Heart left ventricle (tissue), 16 donors: ENCODE results near the gene EVA1A. TPM values are rescaled to one million over a fixed set of nuclear protein-coding genes. Genes with fewer than 3 reads are reported as not detected.

Experiments
- ATAC-seq, 4 donors: fragments of 200-7000 bp; cut with Tn5 transposase; one replicate each; pipeline ENCODE4 v1.9.1; 2020 to 2022; ENCODE audit warnings: moderate library complexity in 4 of 4, mild to moderate bottlenecking in 3 of 4, moderate number of reproducible peaks in 1 of 4
- DNase-seq, 5 donors: peaks; one replicate each; pipeline ENCODE4 v3.0.0-alpha.2; 2020
- H3K27ac ChIP-seq, 12 donors: fragments of 200-600 bp; sonication (generic) in 4 of 12; one replicate each; pipeline versions ENCODE4 v1.5.0 to v1.8.0; 2016 to 2022; ENCODE audit warnings: mild to moderate bottlenecking in 2 of 12
- H3K27me3 ChIP-seq, 9 donors: fragments of 200-600 bp; sonication (generic) in 2 of 9; one replicate each; pipeline versions ENCODE4 v1.5.1 to v1.8.0; 2016 to 2022; ENCODE audit warnings: mild to moderate bottlenecking in 3 of 9
- H3K36me3 ChIP-seq, 9 donors: fragments of 200-600 bp; sonication (generic) in 2 of 9; one replicate each; pipeline versions ENCODE4 v1.5.0 to v1.8.0; 2018 to 2022; ENCODE audit warnings: mild to moderate bottlenecking in 2 of 9
- H3K4me1 ChIP-seq, 12 donors: fragments of 200-600 bp; sonication (generic) in 4 of 12; one replicate each; pipeline versions ENCODE4 v1.5.0 to v1.8.0; 2016 to 2022; ENCODE audit warnings: mild to moderate bottlenecking in 3 of 12
- H3K4me3 ChIP-seq, 12 donors: fragments of 200-600 bp; sonication (generic) in 4 of 12; one replicate each; pipeline versions ENCODE4 v1.5.0 to v1.8.0; 2017 to 2022; ENCODE audit warnings: mild to moderate bottlenecking in 9 of 12, moderate library complexity in 4 of 12
- H3K9me3 ChIP-seq, 12 donors: fragments of 200-600 bp; sonication (generic) in 4 of 12; one replicate each; pipeline versions ENCODE4 v1.5.0 to v1.8.0; 2016 to 2022; ENCODE audit warnings: mild to moderate bottlenecking in 1 of 12
- CTCF ChIP-seq, 12 donors: fragments of 200-600 bp; sonication (generic) in 4 of 12; IDR thresholded peaks; one replicate each; pipeline versions ENCODE4 v1.5.0 to v1.8.0; 2018 to 2022; ENCODE audit warnings: antibody characterized with exemption in 12 of 12, mild to moderate bottlenecking in 5 of 12
- POLR2A ChIP-seq, 2 donors: fragments of 450-650 bp; IDR thresholded peaks; one replicate each; pipeline ENCODE4 v1.6.1; 2017; ENCODE audit warnings: antibody characterized with exemption in 2 of 2, mild to moderate bottlenecking in 2 of 2, moderate library complexity in 2 of 2
- WGBS, 4 donors: extraction: QIAGEN DNeasy Blood & Tissue Kit in 2 of 4; methylation state at CpG; one replicate each; pipeline versions ENCODE4 v1.1.5 to v1.1.7; 2013 to 2018; 5-methylcytosine and 5-hydroxymethylcytosine counted together
- intact Hi-C, 10 donors: fragments of 100-400 bp; cut with DNase I; formaldehyde crosslinking; loops; one replicate each; pipeline versions ENCODE4 v1.11.1 to v1.14.2; 2022
- polyA plus RNA-seq, 2 donors: library from polyadenylated mRNA; stranded (reverse); fragments of 200-250 nt; gene quantifications; one replicate each; pipeline ENCODE4 v1.2.3, GENCODE V29; 2013
- total RNA-seq, 9 donors: library from RNA; depleted of rRNA in 2 of 9; stranded (reverse); fragments of >200 nt in 2 of 9; fragmentation: NEBNext Ultra II Directional in 3 of 9; extraction: Animal tissue kit (Norgen Biotek cat#: 25700) in 3 of 9; gene quantifications; one replicate each; pipeline versions ENCODE4 v1.1.0 to v1.2.4, GENCODE V29; 2016 to 2023
- donor health status: ischemic (EF 13 %, LVEDD 7.1; RV severe dilation, severe dysfunction).
- donor health status: healthy with polysubstance abuse.
- donor health status: DM: no; HTN: yes; CAD: no.
- donor health status: DM: no; HTN: no; CAD: no.
- donor health status: ischemic (EF 25% LVEDD 6.9; RV normal size, moderate dysfunction).
- donor health status: ischemic (EF 25% LVEDD 5.7; RV mildly dilated, moderate dysfunction).
- donor health status: healthy.
- donor health status: DM: yes; HTN: yes; CAD: no.
- donor health status: ischemic (EF 35%, LVEDD 5.7; RV mildly dilated, moderate dysfunction).
- donor health status: nonischemic (EF 11% LVEDD 7.7; RV severe dilation, severe dysfunction).
- donor health status: DM: yes; HTN: yes; CAD: no.
- donor health status: PGD.
- donor health status: ischemic (EF 29% LVEDD 5.4; RV normal size, mild dysfunction).
- donor health status: nonischemic (EF 23%, LVEDD 6.1; RV moderate dilation, normal function).

Gene EVA1A
- total and polyA plus RNA-seq, 11 donors = 0.19 to 5.0 (median 1.4) TPM; not detected in 1

GRCh38 chr2:75596784-75597183 lies 36.0 kb upstream of the EVA1A start:
- no peaks in the 10 kb centered on the region for H3K36me3 ChIP-seq
- H3K4me1 ChIP-seq = no peaks in the 10 kb centered on the region
- H3K9me3 ChIP-seq = peaks cover 0 to 4% (median 0%) of the 10 kb centered on the region in 12 donors
- DNase-seq (no peak), ATAC-seq (no peak)
- no peak overlapping the region for H3K27ac ChIP-seq
- H3K27me3 ChIP-seq = no peaks in the 10 kb centered on the region
- intact Hi-C loops = no loop called here
- no peak for TF ChIP-seq CTCF (IDR thresholded peaks at IDR 0.05)
- TF ChIP-seq POLR2A (IDR thresholded peaks at IDR 0.05) = no peak
- H3K4me3 ChIP-seq = no peak overlapping the region
- WGBS, 4 donors = 83 to 91% (median 86%) methylated on average over 4 of the region's 4 CpGs

GRCh38 chr2:75595541-75596395 lies 35.0 kb upstream of the EVA1A start:
- no peaks in the 10 kb centered on the region for H3K4me1 ChIP-seq

GRCh38 chr2:75594596-75594995 lies 33.9 kb upstream of the EVA1A start:
- intact Hi-C loops = no loop called here
- Histone ChIP-seq H3K9me3 (no peaks in the 10 kb centered on the region), H3K4me1 (no peaks in the 10 kb centered on the region), H3K27ac (no peak overlapping the region), H3K27me3 (no peaks in the 10 kb centered on the region), H3K36me3 (no peaks in the 10 kb centered on the region), H3K4me3 (no peak overlapping the region)
- no peak for TF ChIP-seq CTCF (IDR thresholded peaks at IDR 0.05)
- no peak for TF ChIP-seq POLR2A (IDR thresholded peaks at IDR 0.05)
- ATAC-seq (no peak), DNase-seq (no peak)
- WGBS, 4 donors = 65 to 70% (median 68%) methylated on average over 3 of the region's 3 CpGs

More at GRCh38 chr2:75595541-75596395, 35.0 kb upstream of the EVA1A start:
- Histone ChIP-seq H3K4me3 (no peak overlapping the region), H3K27ac (no peak overlapping the region), H3K9me3 (no peaks in the 10 kb centered on the region), H3K27me3 (no peaks in the 10 kb centered on the region), H3K36me3 (no peaks in the 10 kb centered on the region)
- intact Hi-C loops = no loop called here
- TF ChIP-seq POLR2A (IDR thresholded peaks at IDR 0.05) (no peak), CTCF (IDR thresholded peaks at IDR 0.05) (no peak)
- DNase-seq = no peak
- no peak for ATAC-seq
- 59 to 73% (median 69%) methylated on average over 1 of the region's 1 CpG for WGBS, 4 donors

- Histone ChIP-seq H3K27me3 (no peaks in the 10 kb centered on the region), H3K27ac (no peak overlapping the region), H3K4me1 (no peaks in the 10 kb centered on the region), H3K4me3 (no peak overlapping the region), H3K9me3 (no peaks in the 10 kb centered on the region), H3K36me3 (no peaks in the 10 kb centered on the region)
- no peak for DNase-seq
- TF ChIP-seq CTCF (IDR thresholded peaks at IDR 0.05) = no peak
- no peak for TF ChIP-seq POLR2A (IDR thresholded peaks at IDR 0.05)
- 92 to 95% (median 94%) methylated on average over 5 of the region's 5 CpGs for WGBS, 4 donors
- no peak for ATAC-seq
- intact Hi-C loops = no loop called here
These were observed 32.1 kb upstream of the EVA1A start for GRCh38 chr2:75592888-75593287.
